NT2/D1 (cell line): ENCODE results near the gene RAB7A.

Source experiments
- YY1 ChIP-seq: IDR thresholded peaks from 2 replicates; pipeline ENCODE4 v1.6.1; 2011; ENCODE audit not compliant: insufficient read length, insufficient read depth
- ZNF274 ChIP-seq: IDR thresholded peaks from 2 replicates; pipeline ENCODE4 v1.6.1; 2011; ENCODE audit warnings: mild to moderate bottlenecking, low read depth, low read length

DNA sequence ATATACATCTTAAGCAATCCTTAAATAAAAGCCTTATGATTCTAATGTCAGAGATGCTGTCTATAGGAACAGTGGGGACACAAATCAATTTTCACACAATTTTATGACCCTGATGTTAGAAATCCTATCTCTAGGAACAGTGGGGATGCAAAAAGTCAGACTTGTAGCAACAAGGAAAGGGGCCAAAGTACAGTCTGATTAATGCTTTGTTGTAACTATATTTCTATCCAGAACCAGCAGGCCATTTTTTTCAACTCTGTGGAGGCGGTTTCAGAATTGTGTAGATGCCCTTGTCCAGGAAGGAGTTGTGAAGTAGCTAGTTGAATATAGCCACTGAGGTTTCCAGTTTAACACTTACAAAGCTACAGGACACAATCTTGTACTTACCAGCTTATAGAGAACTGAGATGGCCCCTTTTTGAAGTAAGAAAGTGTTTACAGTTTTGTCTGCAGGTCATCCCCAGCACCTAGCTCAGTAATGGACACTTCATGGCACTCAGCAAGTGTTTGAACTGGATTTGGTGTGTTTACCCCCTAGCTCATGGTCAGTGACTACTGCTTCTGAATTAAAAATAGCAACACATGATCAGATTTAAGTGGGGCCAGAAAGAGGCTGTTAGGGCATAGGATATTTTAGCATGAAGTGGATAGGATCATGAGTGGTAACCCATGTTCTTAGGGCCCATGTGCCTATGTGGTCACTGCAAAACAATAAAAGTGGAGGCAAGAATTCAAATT is 54.3 kb downstream of the RAB7A start:
- TF ChIP-seq ZNF274: no peak
- TF ChIP-seq YY1: no peak
